H1 (cell line): ENCODE results near the gene SPRYD3. TPM values are rescaled to one million over a fixed set of nuclear protein-coding genes. Genes with fewer than 3 reads are reported as not detected.

ENCODE experiments used
- BACH1 ChIP-seq: IDR thresholded peaks from 2 replicates; pipeline ENCODE4 v1.6.1; 2012; ENCODE audit warnings: low read length, improper control_type of control experiment
- BRCA1 ChIP-seq: IDR thresholded peaks from 2 replicates; pipeline ENCODE4 v1.6.1; 2012; ENCODE audit warnings: low read depth, low read length, improper control_type of control experiment
- CREB1 ChIP-seq: IDR thresholded peaks from 2 replicates; pipeline ENCODE4 v1.6.1; 2012; ENCODE audit warnings: inconsistent platforms
- HDAC6 ChIP-seq: IDR thresholded peaks from one replicate; pipeline ENCODE4 v1.7.1; 2012; ENCODE audit warnings: low read depth, mild to moderate bottlenecking, inconsistent platforms, low read length, moderate library complexity
- PHF8 ChIP-seq: fragments of 200-600 bp; sonication (generic); conservative IDR thresholded peaks from 2 replicates; pipeline ENCODE4 v1.7.1; 2012; ENCODE audit warnings: low read depth, mild to moderate bottlenecking, inconsistent platforms, low read length, moderate library complexity
- POU5F1 ChIP-seq: IDR thresholded peaks from 2 replicates; pipeline ENCODE4 v1.6.1; 2011; ENCODE audit warnings: low read depth, mild to moderate bottlenecking, low read length, moderate library complexity
- RXRA ChIP-seq: IDR thresholded peaks from 2 replicates; pipeline ENCODE4 v1.6.1; 2011; ENCODE audit warnings: low read depth, mild to moderate bottlenecking, low read length, moderate library complexity; ENCODE audit not compliant: insufficient read depth
- SAP30 ChIP-seq: fragments of 300-600 bp; sonication (generic); IDR thresholded peaks from 2 replicates; pipeline ENCODE4 v1.7.1; 2012; ENCODE audit warnings: low read length, moderate library complexity, mild to moderate bottlenecking, inconsistent platforms; ENCODE audit not compliant: insufficient read depth, insufficient replicate concordance
- TBP ChIP-seq: IDR thresholded peaks from 2 replicates; pipeline ENCODE4 v1.6.1; 2011; ENCODE audit warnings: low read depth, low read length, improper control_type of control experiment
- polyA plus RNA-seq, 7 experiments: library from polyadenylated mRNA; depleted of rRNA in 3 of 7; stranded (reverse) in 5 of 7; unstranded in 2 of 7; fragments of >200 nt in 5 of 7; fragments of 200-250 nt in 2 of 7; gene quantifications; 1 replicate in 5 of 7; 2 replicates in 1 of 7; 4 replicates in 1 of 7; pipeline versions ENCODE4 v1.2.1 to v1.2.3, GENCODE V29; 2011 to 2013; ENCODE audit warnings: missing spikeins in 2 of 7, mixed read lengths in 2 of 7
- total RNA-seq: library from RNA; stranded (reverse); fragmentation: NEBNext Ultra II Directional; extraction: Animal tissue kit (Norgen Biotek cat#: 25700); gene quantifications from 2 replicates; pipeline ENCODE4 v1.2.1, GENCODE V29; 2021

SPRYD3 gene
- total and polyA plus RNA-seq, 2 of the 8 experiments (the other 6 are each of a cell fraction or from before 2014, with no cell fraction given), result 6.8 to 8.0 TPM

- TF ChIP-seq PHF8 (no peak), CREB1 (no peak), RXRA (no peak), BRCA1 (no peak), TBP (no peak), SAP30 (no peak), POU5F1 (no peak), HDAC6 (no peak), BACH1 (no peak)
These were observed 27.9 kb upstream of the SPRYD3 start (continued) for GRCh38 chr12:53107122-53107521.
